ENCODE results near the gene TTLL12.

- TF ChIP-seq CTCF (IDR thresholded peaks at IDR 0.05; ENCODE audit: low read depth, low read length, poor library complexity, severe bottlenecking), result no peak
- no peak for TF ChIP-seq EZH2phosphoT487 (IDR thresholded peaks at IDR 0.05; ENCODE audit: borderline replicate concordance, low read length)
Measured at GRCh38 chr22:43183496-43184277, 3.2 kb downstream of the TTLL12 start.
